Measurements from ENCODE around the gene OVAAL. TPM values are rescaled to one million over a fixed set of nuclear protein-coding genes. Genes with fewer than 3 reads are reported as not detected.

Gene OVAAL
- total RNA-seq, 1 donor from 2014 or later: not detected

DNA sequence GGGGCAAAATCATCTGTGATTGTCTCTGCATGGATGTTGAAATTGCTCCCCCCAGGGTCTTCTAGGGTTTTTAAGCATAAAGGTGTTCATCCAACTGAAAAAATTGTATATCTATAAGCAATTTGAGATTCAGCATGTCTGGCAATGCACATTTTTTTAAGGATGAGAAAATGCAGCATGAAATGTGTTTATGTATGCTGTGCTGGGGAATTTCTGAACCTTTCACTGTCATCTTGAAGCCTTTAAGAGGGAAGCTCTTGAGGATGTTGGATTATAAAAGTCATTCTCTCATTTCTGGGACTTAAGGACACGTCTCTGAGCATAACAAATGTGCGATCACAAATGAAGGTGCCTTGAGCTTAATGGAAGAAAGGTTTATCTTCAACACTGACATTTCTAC lies 9.4 kb downstream of the OVAAL start:
- TF ChIP-seq, protein P1, sequence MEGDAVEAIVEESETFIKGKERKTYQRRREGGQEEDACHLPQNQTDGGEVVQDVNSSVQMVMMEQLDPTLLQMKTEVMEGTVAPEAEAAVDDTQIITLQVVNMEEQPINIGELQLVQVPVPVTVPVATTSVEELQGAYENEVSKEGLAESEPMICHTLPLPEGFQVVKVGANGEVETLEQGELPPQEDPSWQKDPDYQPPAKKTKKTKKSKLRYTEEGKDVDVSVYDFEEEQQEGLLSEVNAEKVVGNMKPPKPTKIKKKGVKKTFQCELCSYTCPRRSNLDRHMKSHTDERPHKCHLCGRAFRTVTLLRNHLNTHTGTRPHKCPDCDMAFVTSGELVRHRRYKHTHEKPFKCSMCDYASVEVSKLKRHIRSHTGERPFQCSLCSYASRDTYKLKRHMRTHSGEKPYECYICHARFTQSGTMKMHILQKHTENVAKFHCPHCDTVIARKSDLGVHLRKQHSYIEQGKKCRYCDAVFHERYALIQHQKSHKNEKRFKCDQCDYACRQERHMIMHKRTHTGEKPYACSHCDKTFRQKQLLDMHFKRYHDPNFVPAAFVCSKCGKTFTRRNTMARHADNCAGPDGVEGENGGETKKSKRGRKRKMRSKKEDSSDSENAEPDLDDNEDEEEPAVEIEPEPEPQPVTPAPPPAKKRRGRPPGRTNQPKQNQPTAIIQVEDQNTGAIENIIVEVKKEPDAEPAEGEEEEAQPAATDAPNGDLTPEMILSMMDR (conservative IDR thresholded peaks at IDR 0.05; ENCODE audit: low read depth, low read length): no peak
- no peak for DNase-seq (ENCODE audit: low read depth)
- H3K4me3 ChIP-seq (ENCODE audit: low read depth, low read length): no peak overlapping the region

DNA sequence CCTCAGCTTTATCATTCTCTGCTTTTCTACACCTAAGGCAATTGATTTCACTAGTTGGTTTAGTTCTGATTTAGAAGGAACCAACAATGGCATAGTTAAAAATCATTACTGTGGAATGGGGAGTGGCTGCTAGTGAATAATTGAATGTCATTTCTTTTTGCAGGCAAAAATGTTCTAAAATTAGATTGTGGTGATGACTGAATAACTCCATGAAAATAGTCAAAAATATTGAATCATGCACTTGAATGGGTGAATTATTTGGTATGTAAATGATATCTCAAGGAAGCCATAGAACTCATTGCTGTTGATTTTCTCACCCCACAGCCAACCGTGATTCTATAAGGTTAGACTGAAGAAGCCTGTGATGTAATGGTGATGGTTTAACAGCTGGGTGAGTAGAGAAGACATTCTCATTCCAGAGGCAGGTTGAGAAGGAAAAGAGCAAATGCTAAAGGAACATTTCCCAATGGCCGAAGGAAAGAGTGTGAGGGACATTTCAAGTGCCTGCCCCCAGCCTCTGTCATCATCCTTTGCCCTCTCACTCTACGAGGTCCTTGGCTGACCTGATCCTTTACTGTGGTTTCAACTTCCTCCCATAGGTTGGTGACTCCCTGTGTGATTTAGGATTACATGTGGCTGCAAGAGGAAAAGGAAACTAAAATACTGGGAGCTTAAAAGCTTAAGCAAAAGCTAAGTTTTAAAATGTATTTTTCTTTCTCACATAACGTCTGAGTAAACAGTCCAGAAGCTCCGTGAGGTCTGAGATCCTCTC lies 12.5 kb downstream of the OVAAL start:
- H3K4me3 ChIP-seq (ENCODE audit: low read depth, low read length): no peak overlapping the region
- TF ChIP-seq, protein P1 (conservative IDR thresholded peaks at IDR 0.05; ENCODE audit: low read depth, low read length): no peak
- DNase-seq (ENCODE audit: low read depth): no peak

GRCh38 chr1:180571832-180572636 lies 13.3 kb downstream of the OVAAL start:
- TF ChIP-seq, protein P1 (conservative IDR thresholded peaks at IDR 0.05; ENCODE audit: low read depth, low read length): no peak
- DNase-seq (ENCODE audit: low read depth): no peak
- no peak overlapping the region for H3K4me3 ChIP-seq (ENCODE audit: low read depth, low read length)

- no peak for DNase-seq (ENCODE audit: low read depth)
- TF ChIP-seq, protein P1 (conservative IDR thresholded peaks at IDR 0.05; ENCODE audit: low read depth, low read length): no peak
- no peak overlapping the region for H3K4me3 ChIP-seq (ENCODE audit: low read depth, low read length)
Observed at GRCh38 chr1:180572760-180573159, 14.0 kb downstream of the OVAAL start.

DNA sequence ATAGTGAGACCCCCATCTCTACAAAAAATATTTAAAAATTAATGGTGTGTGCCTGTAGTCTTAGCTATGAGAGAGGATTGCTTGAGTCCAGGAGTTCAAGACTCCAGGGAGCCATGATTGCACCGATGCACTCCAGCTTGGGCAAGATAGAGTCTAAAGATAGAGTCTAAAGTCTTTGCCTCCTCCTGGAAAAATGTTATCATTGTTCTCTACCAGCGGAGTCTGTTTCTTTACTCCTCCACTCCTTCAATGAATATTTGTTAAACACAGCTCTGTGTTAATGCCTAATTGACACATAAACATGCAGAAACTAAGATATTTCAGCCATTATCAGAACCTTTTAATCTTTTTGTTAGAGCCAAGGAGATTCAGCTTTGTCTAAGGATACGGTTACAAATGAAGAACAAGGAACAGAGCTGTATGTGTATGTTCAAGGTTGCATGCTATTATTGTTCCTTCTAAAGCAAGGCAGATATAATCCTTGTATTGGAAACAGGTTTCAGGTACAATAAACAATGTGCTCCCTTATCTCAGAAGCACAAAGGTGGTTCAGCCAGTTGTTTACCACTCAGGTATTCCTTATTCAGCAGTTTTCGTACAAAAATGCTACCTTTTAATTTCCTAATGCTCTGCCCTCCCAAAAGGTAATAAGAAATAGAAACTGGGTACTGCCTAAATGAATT lies 15.4 kb downstream of the OVAAL start:
- no peak overlapping the region for H3K4me3 ChIP-seq (ENCODE audit: low read depth, low read length)
- DNase-seq (ENCODE audit: low read depth): no peak
- TF ChIP-seq, protein P1 (conservative IDR thresholded peaks at IDR 0.05; ENCODE audit: low read depth, low read length): no peak

DNA sequence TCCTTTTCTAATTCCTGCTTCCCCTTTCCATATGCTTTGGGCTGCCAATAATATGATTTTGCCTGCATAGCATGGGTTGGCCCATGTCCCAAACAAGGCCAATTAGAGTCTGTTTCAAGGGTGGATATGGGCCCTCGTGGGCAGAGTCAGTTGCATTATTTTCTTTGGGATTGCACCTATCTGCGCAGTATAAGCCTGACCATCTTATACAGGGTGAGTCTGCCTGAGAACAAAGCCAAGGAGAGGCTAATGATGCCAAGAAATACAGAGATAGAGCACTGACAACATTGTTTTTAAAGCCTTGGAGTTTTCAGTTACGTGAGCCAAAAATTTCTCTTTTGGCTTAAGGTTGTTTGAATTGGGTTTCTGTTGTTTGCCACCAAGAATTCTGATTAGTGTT lies 18.6 kb downstream of the OVAAL start:
- H3K4me3 ChIP-seq (ENCODE audit: low read depth, low read length): no peak overlapping the region
- TF ChIP-seq, protein P1 (conservative IDR thresholded peaks at IDR 0.05; ENCODE audit: low read depth, low read length): no peak
- no peak for DNase-seq (ENCODE audit: low read depth)
